HEK293T (cell line): Measurements from ENCODE around the gene FARSA.

Experiments used
- ARNT ChIP-seq: fragments of 450-650 bp; IDR thresholded peaks from 2 replicates; pipeline ENCODE4 v1.6.1; 2017; ENCODE audit warnings: mild to moderate bottlenecking
- HDGF ChIP-seq: fragments of 450-650 bp; IDR thresholded peaks from 2 replicates; pipeline ENCODE4 v1.6.1; 2017; ENCODE audit warnings: antibody characterized with exemption, borderline replicate concordance
- NFRKB ChIP-seq: fragments of 450-650 bp; IDR thresholded peaks from 2 replicates; pipeline ENCODE4 v1.6.1; 2016; ENCODE audit warnings: mild to moderate bottlenecking, moderate library complexity
- SP1 ChIP-seq: fragments of 450-650 bp; IDR thresholded peaks from 2 replicates; pipeline ENCODE4 v1.6.1; 2017

GRCh38 chr19:12884627-12884925 lies 48.9 kb downstream of the FARSA start:
- TF ChIP-seq SP1 (no peak), NFRKB (no peak), ARNT (no peak), HDGF (no peak)
